GM10266 (cell line): Measurements from ENCODE around the gene MOSPD3.

Experiments
- DNase-seq: peaks from one replicate; pipeline ENCODE4 v3.0.0; 2012; ENCODE audit errors: extremely low spot score
- CTCF ChIP-seq: IDR thresholded peaks from 2 replicates; pipeline ENCODE4 v1.5.1; 2012; ENCODE audit warnings: mild to moderate bottlenecking, low read depth; ENCODE audit not compliant: control insufficient read depth, insufficient read depth; ENCODE audit errors: missing control alignments

MOSPD3 gene

GRCh38 chr7:100577103-100577502 is 35.2 kb upstream of the MOSPD3 start:
- TF ChIP-seq CTCF = no peak
- no peak for DNase-seq

GRCh38 chr7:100577507-100577906 is 34.8 kb upstream of the MOSPD3 start:
- no peak for DNase-seq
- no peak for TF ChIP-seq CTCF

- no peak for DNase-seq
Measured at GRCh38 chr7:100578246-100579183, 33.8 kb upstream of the MOSPD3 start.

GRCh38 chr7:100580466-100581283 is 31.7 kb upstream of the MOSPD3 start:
- TF ChIP-seq CTCF = no peak
- no peak for DNase-seq

More at GRCh38 chr7:100578246-100579183, 33.8 kb upstream of the MOSPD3 start:
- TF ChIP-seq CTCF = no peak

GRCh38 chr7:100582041-100582579 is 30.2 kb upstream of the MOSPD3 start:
- TF ChIP-seq CTCF = no peak
- DNase-seq = no peak

- DNase-seq = no peak
- no peak for TF ChIP-seq CTCF
Measured at GRCh38 chr7:100582650-100583049, 29.7 kb upstream of the MOSPD3 start.
